ENCODE results near the gene ALDH3B2.
A peak's percentile ranks its signal among the peaks of the same experiment; 100 is the strongest.

ALDH3B2 gene

DNA sequence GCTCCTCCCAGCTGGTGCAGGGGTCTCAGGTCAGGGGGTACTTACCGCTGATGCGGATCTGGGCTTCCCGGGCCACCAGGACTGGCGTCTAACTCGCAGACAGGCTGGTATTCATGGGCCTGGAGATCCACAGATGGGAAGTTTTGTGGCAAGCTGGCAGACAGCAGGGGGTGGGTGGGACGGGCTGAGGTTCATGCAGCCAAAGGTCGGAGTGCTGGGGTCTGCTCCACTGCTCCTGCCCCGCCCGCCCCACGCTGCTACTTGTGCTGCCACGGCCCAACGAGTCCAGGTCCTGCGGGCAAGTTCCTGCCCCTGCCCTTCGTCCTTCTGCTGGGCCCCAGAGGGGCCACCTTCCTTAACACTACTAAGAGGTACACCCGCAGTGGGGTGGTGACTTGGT, 27.0 kb downstream of the ALDH3B2 start:
- no peak for TF ChIP-seq CTCF (IDR thresholded peaks at IDR 0.05; ENCODE audit: insufficient read depth, missing control alignments)
- FAIRE-seq (no peak), DNase-seq (ENCODE audit: insufficient read length, low spot score) (no peak)

- FAIRE-seq (no peak), DNase-seq (ENCODE audit: insufficient read length, low spot score) (no peak)
- no peak for TF ChIP-seq CTCF (IDR thresholded peaks at IDR 0.05; ENCODE audit: insufficient read depth, missing control alignments)
These were observed 27.7 kb downstream of the ALDH3B2 start for GRCh38 chr11:67646535-67647336.

DNA sequence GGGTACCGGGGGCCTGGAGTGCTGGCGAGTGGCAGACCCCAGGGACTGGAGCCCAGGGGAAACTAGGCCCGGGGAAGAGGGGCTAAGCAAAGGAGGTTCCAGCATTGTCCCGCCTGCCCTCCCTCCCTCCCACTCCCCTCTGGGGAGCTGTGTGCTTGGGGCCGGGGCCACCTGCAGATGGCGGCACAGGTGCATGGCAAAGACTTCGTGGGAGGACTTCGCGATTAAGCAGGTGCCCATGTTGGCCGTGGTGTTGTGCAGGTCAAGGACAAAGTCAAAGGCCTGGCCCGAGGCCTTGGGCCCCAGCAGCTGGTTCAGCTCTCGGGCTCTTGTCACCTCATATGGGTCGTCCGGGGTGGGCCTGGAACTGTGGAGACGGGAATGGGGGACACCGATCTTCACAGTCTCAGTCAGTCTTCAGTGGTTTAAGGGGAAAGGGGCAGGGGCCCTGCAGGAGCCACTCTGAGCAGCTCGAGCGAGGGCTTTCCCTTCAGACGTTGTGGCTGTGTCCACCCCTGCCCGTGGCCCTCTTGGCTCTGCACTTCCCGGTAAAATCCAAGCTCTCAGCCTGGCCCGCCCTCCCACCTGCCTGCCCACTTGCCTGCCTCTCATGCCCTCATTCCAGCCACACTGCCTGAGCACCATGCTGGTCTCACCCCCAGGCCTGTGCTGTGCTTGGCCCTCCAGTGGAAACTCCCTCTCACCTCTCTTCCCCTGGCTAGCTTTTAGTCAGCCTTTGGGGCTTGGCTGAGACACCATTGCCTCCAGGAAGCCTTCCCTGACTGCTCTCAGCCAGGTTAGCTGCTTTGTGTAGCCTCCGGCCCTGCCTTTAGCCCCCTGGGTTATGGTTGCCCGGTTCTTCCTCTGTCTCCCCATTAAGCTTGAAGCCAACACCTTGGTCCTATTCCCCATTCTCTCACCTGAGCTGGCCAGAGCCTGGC, 28.6 kb downstream of the ALDH3B2 start:
- DNase-seq (ENCODE audit: insufficient read length, low spot score) (no peak), FAIRE-seq (no peak)
- TF ChIP-seq CTCF (IDR thresholded peaks at IDR 0.05; ENCODE audit: insufficient read depth, missing control alignments), result no peak

- DNase-seq (ENCODE audit: insufficient read length, low spot score) (no peak), FAIRE-seq (no peak)
- no peak for TF ChIP-seq CTCF (IDR thresholded peaks at IDR 0.05; ENCODE audit: insufficient read depth, missing control alignments)
These were observed 29.7 kb downstream of the ALDH3B2 start for GRCh38 chr11:67644472-67645418.

DNA sequence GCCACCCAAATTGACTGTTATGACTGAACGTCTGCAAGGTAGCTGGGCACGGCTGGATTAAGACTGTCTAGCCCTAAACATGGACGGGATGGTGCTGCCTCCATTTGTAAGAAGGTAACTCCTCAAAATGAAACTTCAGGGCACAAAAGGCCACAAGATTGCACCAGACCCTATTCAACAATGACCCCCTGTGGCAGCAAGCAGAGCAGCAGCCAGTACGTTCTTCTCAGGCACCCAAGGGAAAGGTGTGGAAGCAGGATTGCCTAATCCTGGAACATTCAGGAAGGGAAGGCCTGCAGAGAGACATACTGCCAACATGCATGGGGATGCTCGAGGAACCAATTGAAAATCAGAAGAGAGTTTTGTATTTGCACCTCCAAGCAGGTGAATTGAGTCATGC, 30.4 kb downstream of the ALDH3B2 start:
- DNase-seq (ENCODE audit: insufficient read length, low spot score) (no peak), FAIRE-seq (no peak)
- peak; percentile 30 for TF ChIP-seq CTCF (IDR thresholded peaks at IDR 0.05; ENCODE audit: insufficient read depth, missing control alignments)

- no peak for DNase-seq (ENCODE audit: insufficient read length, low spot score)
- no peak for FAIRE-seq
- no peak for TF ChIP-seq CTCF (IDR thresholded peaks at IDR 0.05; ENCODE audit: insufficient read depth, missing control alignments)
These were observed 32.0 kb downstream of the ALDH3B2 start for GRCh38 chr11:67642173-67643120.
